Motor neuron (in vitro differentiated cells): ENCODE results near the gene PAQR8. TPM values are rescaled to one million over a fixed set of nuclear protein-coding genes. Genes with fewer than 3 reads are reported as not detected.
A peak's percentile ranks its signal among the peaks of the same experiment; 100 is the strongest.

Source experiments
- ATAC-seq, 8 experiments: fragments of 200-7000 bp; cut with Tn5 transposase; replicated peaks in 6 of 8; 2 replicates each; pipeline ENCODE4 v1.8.0; 2021; ENCODE audit warnings: mild to moderate bottlenecking in 8 of 8, moderate library complexity in 8 of 8
- H3K27ac ChIP-seq, 2 donors: fragments of 250-450 bp; sonication (Bioruptor Pico); 2 replicates each; pipeline ENCODE4 v1.9.0; 2021; ENCODE audit warnings: antibody characterized with exemption in 2 of 2, mild to moderate bottlenecking in 2 of 2, moderate library complexity in 1 of 2
- H3K4me1 ChIP-seq, 2 donors: fragments of 250-450 bp; sonication (Bioruptor Pico); replicated peaks in 1 of 2; 2 replicates each; pipeline ENCODE4 v1.6.1; 2021; ENCODE audit warnings: antibody characterized with exemption in 2 of 2, mild to moderate bottlenecking in 2 of 2, moderate library complexity in 1 of 2
- H3K4me3 ChIP-seq, 5 donors: fragments of 250-450 bp; sonication (Bioruptor Pico); 2 replicates each; pipeline ENCODE4 v1.9.0; 2021; ENCODE audit warnings: antibody characterized with exemption in 5 of 5, mild to moderate bottlenecking in 5 of 5, moderate library complexity in 4 of 5
- WGBS, 10 experiments: fragments of 450-650 bp; shearing (Covaris generic); methylation state at CpG; one replicate each; pipeline ENCODE4 v1.0.0; 2022; 5-methylcytosine and 5-hydroxymethylcytosine counted together
- in situ Hi-C, 9 experiments: fragments of 400-800 bp; cut with MboI; loops; one replicate each; pipeline ENCODE4 v1.15.0; 2021; ENCODE audit warnings: low sequenced_read_pairs in 9 of 9, low pct_unique_long_range_greater_than_20kb in 2 of 9; ENCODE audit not compliant: unreplicated experiment in 9 of 9
- total RNA-seq, 8 experiments: library from RNA; unstranded; fragments of 300-600 nt; gene quantifications; 2 replicates each; pipeline versions ENCODE4 v1.2.3 to v1.2.4, GENCODE V29; 2022

The PAQR8 gene, protein sequence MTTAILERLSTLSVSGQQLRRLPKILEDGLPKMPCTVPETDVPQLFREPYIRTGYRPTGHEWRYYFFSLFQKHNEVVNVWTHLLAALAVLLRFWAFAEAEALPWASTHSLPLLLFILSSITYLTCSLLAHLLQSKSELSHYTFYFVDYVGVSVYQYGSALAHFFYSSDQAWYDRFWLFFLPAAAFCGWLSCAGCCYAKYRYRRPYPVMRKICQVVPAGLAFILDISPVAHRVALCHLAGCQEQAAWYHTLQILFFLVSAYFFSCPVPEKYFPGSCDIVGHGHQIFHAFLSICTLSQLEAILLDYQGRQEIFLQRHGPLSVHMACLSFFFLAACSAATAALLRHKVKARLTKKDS
- total RNA-seq: 10 to 100 TPM in 2 of 8 experiments, 1 to 10 TPM in 5, under 1 TPM in 1; 0.67 to 17.9 (median 5.2) TPM

DNA sequence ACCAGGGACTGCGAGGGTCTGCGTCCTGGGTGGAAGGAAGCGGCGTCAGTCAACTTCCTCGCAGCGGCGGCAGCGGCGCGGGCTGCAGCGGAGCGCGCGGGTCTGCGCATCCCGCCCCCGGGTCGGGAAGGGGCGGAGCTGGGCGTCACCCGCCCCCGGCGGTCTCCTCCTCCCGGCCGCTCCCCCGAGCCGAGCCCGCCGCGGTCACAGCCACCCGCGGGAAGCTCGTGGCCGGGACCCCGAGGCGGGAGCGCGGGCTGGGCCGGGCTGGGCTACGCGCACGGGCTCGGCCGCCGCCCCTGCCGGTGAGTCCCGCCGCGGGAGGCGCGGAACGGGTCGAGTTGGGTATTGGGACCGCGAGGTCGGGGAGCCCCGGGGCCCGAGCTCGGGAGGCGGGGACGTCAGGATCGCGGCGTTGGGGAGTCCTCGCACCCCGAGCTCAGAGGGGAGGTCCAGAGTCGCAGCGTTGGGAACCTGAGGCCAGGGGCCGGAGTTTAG is at the start of gene PAQR8:
PAQR8 (plus strand) TSS at position 207 of the 498 bp plus-strand sequence. CDS start 41,063 bp downstream, outside the sequence.
- Histone ChIP-seq H3K4me1 (peaks cover 5 to 10% of the 10 kb centered on the region in 2 donors), H3K4me3 (peak within 1 kb of the TSS; percentile 56 to 84 (median 70)), H3K27ac (peak within 1 kb of the TSS; percentile 11 to 58)
- WGBS, 10 experiments: 0% methylated on average over 4 to 31 of the region's 69 CpGs; no CpG with 5 or more reads in 7 of the 10 experiments
- peak; percentile 78 to 94 (median 84) for ATAC-seq
- in situ Hi-C loops: no loop called here

DNA sequence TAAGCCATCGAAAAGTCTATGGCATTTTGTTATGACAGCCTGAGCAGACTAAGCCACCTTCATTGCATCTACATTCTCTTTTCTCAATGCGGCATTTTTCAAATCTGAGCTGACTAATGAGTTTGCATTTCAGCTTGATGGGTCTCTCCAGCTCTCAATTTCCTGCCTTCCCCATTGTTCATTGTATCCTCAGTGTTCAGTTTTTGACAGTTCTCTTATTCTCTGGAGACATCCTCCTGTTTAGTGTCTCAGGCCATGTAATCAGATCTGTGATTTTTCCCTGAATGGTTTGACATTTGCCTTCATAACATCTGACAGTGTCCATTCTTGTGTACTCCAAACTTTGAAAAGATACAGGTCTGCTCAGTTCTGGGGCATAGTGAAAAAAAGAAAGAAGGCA is 49.5 kb upstream of the PAQR8 start:
- in situ Hi-C loops: loop anchor here in 1 of 9 experiments (25.0 kb wide), 1 partner anchor 350 kb away; the partner anchor contains the start of gene TMEM14A
- Histone ChIP-seq H3K4me3 (no peak overlapping the region), H3K4me1 (no peaks in the 10 kb centered on the region), H3K27ac (no peak overlapping the region)
- ATAC-seq: no peak
- WGBS, 10 experiments: 33 to 100% (median 96%) methylated on average over 1 to 2 of the region's 2 CpGs; no CpG with 5 or more reads in 2 of the 10 experiments

DNA sequence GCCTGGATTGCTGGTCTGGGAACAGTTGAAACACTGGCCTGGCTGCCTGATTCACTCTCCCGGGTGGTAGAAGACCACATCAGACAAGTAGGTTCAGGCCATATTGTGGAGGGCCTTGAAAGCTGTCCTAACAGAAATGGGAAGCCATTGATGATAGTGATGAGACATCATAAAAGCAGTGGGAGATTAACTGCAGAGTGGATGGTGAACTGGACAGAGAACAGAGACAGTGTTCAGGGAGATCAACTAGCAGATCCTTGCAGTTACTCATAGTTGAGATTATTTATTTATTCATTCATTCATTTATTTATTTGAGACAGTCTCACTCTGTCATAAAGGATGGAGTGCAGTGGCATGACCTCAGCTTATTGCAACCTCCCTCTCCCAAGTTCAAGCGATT is 47.2 kb upstream of the PAQR8 start:
- no peak overlapping the region for H3K27ac ChIP-seq
- ATAC-seq: no peak
- in situ Hi-C loops: loop anchor here in 1 of 9 experiments (25.0 kb wide), 1 partner anchor 348 kb away; the partner anchor contains the start of gene TMEM14A
- no peak overlapping the region for H3K4me3 ChIP-seq
- 0 to 100% (median 86%) methylated on average over 1 to 2 of the region's 2 CpGs; no CpG with 5 or more reads in 1 of the 10 experiments for WGBS, 10 experiments
- H3K4me1 ChIP-seq: no peaks in the 10 kb centered on the region

DNA sequence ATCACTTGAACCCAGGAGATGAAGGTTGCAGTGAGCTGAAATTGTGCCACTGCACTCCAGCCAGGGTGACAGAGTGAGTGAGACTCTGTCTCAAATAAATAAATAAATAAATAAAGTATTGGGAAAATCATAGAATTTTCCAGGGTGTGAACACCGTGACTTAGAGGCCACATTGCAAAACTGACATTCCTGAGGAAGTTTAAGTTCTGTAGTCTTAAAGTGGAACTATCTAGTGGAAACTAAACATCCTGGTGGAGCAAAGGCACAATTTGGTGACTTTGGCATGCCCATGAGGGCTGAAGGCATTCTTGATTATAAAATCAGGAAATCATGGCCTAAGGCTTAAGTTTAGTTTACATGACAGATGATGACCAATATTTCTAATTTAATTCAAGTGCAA is 44.7 kb upstream of the PAQR8 start:
- 43 to 100% (median 90%) methylated on average over 1 of the region's 1 CpG; no CpG with 5 or more reads in 2 of the 10 experiments for WGBS, 10 experiments
- H3K27ac ChIP-seq: no peak overlapping the region
- in situ Hi-C loops: loop anchor here in 1 of 9 experiments (25.0 kb wide), 1 partner anchor 345 kb away; the partner anchor contains the start of gene TMEM14A
- H3K4me1 ChIP-seq: no peaks in the 10 kb centered on the region
- H3K4me3 ChIP-seq: no peak overlapping the region
- peak in 2 of 8 experiments; percentile 21 to 31 for ATAC-seq

DNA sequence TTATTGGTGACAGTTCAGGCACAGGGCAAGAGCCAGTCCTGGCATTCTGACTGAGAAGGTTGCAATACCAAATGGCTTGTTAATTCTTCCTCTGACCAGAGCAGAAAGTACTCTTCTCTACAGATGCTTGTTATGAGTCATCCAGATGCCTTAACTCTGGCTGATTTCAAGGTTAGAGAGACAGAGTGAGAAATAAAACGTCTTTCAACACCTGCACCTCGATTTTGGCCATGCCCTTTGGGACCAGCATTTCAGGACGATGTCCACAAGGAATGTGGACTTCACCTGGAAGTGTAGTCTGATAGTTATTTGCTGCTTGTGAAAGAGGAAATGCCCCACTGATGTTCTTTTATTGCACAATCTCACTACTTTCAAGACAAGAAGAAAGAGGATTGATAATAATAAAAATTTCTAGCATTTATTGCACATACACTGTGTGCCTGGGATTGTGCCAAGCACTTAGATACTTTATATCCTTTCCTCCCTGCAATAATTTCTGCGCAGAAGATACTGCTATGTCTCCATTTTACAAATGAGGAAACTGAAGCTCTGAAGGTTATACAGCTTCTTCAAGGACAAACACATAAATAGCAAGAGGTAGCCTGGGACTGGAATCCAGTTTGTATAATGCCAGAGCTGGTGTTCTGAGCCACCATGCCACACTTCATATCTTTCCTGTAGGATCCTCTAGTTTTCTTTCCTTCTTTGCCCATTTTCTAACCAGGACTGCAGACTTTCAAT is 43.9 kb upstream of the PAQR8 start:
- peak in 5 of 8 experiments; percentile 30 to 96 (median 57) for ATAC-seq
- 0 to 100% (median 70%) methylated on average over 1 to 4 of the region's 4 CpGs for WGBS, 10 experiments
- in situ Hi-C loops: loop anchor here in 1 of 9 experiments (25.0 kb wide), 1 partner anchor 344 kb away; the partner anchor contains the start of gene TMEM14A
- Histone ChIP-seq H3K27ac (no peak overlapping the region), H3K4me3 (no peak overlapping the region), H3K4me1 (no peaks in the 10 kb centered on the region)

DNA sequence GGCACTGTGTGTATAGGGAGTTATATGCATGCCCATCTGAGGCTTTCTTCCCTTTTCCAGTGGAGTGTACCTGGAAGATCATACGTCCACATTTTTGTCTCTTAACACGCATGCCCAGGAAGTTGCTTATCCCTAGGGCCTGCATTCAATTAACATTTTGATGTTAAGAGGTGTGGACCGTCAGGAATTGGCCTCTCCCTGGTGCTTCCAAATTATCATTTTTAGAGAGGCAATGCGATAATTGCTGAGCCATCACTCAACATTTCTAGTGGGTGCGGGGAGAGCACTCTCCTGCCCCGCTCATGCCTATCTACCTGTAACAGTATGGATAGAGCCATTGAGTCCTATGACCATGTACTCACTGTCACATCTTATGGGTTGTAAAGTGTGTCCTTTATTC is 37.8 kb upstream of the PAQR8 start:
- Histone ChIP-seq H3K27ac (no peak overlapping the region), H3K4me1 (peaks cover 0 to 6% of the 10 kb centered on the region in 2 donors), H3K4me3 (no peak overlapping the region)
- peak in 3 of 8 experiments; percentile 51 to 77 (median 70) for ATAC-seq
- 0 to 100% (median 87%) methylated on average over 1 to 5 of the region's 6 CpGs; no CpG with 5 or more reads in 2 of the 10 experiments for WGBS, 10 experiments
- in situ Hi-C loops: loop anchor here in 1 of 9 experiments (25.0 kb wide), 1 partner anchor 338 kb away; the partner anchor contains the start of gene TMEM14A

DNA sequence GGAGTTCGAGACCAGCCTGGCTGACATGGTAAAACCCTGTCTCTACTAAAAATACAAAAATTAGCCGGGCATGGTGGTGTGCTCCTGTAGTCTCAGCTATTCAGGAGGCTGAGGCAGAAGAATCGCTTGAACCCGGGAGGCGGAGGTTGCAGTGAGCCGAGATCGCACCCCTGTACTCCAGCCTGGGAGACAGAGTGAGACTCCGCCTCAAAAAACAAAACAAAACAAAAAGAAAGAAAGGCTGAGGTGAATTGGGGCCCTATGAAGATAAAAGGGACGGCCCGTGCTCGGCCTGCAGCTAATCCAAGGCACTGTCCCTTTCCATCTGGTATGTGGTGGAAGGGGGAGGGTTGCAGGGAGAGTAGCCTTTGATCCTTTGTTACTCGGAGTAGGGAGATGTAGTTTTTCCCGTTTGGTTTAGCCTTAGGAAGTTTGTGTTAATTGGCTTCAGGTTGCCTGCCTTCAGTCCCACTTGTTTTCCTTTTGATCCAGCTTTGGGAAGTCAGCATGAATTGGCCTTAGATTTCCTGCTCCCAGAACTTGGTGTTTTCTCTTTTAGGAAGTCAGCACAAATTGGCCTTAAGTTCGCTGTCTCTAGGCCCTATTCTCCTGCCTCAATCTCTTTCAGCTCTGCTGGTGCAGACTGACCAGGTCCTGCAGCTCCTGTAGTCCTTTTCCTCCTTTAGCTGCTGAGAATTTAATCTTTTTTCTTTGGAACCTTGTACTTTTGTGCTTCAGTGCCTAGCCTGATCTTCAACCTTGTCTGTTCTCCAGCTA is 36.1 kb upstream of the PAQR8 start:
- peaks cover 0 to 6% of the 10 kb centered on the region in 2 donors for H3K4me1 ChIP-seq
- H3K4me3 ChIP-seq: no peak overlapping the region
- no peak overlapping the region for H3K27ac ChIP-seq
- no peak for ATAC-seq
- 21 to 67% (median 50%) methylated on average over 2 to 11 of the region's 14 CpGs; no CpG with 5 or more reads in 1 of the 10 experiments for WGBS, 10 experiments
- in situ Hi-C loops: no loop called here

DNA sequence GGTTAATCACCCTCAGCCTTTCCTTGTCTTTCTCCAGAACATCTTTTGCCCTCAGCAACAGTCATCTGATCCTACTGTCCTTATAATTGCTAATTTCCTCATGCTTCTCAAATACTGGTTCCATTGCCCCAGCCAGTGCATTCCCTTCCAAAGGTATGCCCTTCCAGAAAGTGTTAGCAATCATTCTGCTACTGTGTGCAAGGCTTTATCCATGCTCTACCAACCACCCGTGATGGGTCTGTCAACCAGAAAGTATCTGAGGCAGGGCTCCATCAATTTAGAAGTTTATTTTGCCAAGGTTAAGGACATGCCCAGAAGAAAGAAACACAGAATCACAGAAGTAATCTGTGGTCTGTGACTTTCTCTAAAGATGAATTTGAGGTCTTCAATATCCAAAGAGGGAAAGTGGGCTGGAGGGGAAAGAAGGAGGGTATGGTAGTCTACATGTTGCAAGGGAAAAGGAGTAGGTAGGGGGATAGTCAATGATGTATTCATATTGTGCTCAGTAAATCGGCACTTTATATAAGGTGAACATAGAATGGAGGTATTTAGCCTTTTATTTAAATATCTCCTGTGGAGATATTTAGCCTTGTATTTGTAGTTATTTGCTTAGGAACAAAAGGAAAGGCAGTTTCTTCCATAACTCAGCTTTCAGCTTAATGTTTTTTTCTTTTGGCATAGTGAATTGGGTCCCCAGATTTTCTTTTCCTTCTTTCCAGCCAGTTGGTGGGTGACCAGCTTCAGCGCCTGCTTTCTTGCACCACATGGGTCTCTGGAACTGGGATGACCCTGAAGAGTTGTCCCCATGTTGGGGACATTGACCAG is 35.2 kb upstream of the PAQR8 start:
- H3K4me3 ChIP-seq: no peak overlapping the region
- in situ Hi-C loops: no loop called here
- 56 to 94% (median 88%) methylated on average over 2 to 3 of the region's 3 CpGs; no CpG with 5 or more reads in 1 of the 10 experiments for WGBS, 10 experiments
- peaks cover 0 to 6% of the 10 kb centered on the region in 2 donors for H3K4me1 ChIP-seq
- H3K27ac ChIP-seq: no peak overlapping the region
- no peak for ATAC-seq

DNA sequence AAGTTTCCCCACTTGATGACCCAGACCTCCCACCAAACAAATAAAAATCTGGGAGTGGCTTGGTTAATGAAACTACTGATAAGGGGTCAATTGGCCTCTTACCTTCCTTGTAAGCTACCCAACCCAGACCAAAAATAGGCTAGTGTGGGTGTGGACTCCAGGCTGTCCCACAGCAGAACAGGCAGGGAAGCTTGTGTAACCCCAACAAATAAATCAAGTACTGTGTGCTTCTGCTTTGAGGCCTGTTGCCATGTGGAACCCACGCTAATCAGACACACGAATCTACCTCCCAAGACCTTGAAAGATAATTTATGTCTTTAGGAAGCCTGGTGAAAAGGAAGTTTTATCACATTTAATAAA is 33.7 kb upstream of the PAQR8 start:
- ATAC-seq: peak in 1 of 8 experiments; percentile 25
- in situ Hi-C loops: no loop called here

DNA sequence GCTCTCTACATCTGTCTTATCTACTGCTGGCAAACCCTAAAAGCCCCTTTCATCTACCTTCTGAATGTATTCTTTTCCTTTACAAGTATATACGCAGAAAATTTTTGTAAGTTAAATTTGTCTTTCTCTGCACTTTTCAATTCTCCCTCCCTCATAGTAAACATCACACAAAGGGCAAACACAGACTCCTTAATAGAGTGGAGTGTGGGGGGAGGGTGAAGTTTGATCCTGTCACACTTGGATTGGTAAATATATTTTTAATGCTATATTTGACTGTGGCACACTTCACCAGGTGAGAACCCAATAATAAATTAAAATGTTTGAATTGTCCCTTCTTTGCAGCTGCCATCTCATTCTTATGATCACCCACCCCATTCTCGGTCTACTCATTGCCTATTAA is 33.2 kb upstream of the PAQR8 start:
- peak in 1 of 8 experiments; percentile 71 for ATAC-seq
- Histone ChIP-seq H3K27ac (no peak overlapping the region), H3K4me1 (peaks cover 0 to 6% of the 10 kb centered on the region in 2 donors), H3K4me3 (no peak overlapping the region)
- in situ Hi-C loops: no loop called here
- WGBS, 10 experiments: 60 to 93% (median 78%) methylated on average over 1 to 2 of the region's 2 CpGs

More for the DNA sequence above, 33.7 kb upstream of the PAQR8 start:
- peaks cover 0 to 6% of the 10 kb centered on the region in 2 donors for H3K4me1 ChIP-seq
- 40 to 100% (median 83%) methylated on average over 1 to 2 of the region's 2 CpGs; no CpG with 5 or more reads in 4 of the 10 experiments for WGBS, 10 experiments
- no peak overlapping the region for H3K4me3 ChIP-seq
- no peak overlapping the region for H3K27ac ChIP-seq

DNA sequence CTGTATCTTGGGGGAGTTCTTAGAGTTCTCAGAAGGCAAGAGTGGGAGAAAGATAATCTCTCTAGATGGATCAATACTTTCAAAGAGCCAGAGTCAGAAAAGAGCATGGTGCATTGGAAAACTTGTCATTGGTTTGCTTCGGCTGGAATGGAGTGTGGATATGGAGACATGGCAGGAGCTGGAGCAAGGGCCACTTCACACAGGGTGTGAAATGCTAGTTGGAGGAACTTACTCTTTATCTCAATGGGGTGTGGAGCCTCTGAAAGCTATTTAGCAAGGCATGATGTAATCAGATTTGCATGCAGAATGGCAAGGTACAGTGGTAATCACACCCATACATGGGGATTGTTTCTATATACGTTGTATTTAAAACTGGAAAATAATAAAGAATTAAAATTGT is 31.5 kb upstream of the PAQR8 start:
- in situ Hi-C loops: no loop called here

More for the DNA sequence above, 31.5 kb upstream of the PAQR8 start:
- peaks cover 0 to 11% of the 10 kb centered on the region in 2 donors for H3K4me1 ChIP-seq
- peak in 3 of 8 experiments; percentile 70 to 83 (median 79) for ATAC-seq
- no peak overlapping the region for H3K27ac ChIP-seq
- 7 to 100% (median 95%) methylated on average over 1 to 2 of the region's 2 CpGs; no CpG with 5 or more reads in 3 of the 10 experiments for WGBS, 10 experiments
- H3K4me3 ChIP-seq: no peak overlapping the region
